Measurements from ENCODE around the gene RHOF. TPM values are rescaled to one million over a fixed set of nuclear protein-coding genes. Genes with fewer than 3 reads are reported as not detected.
A peak's percentile ranks its signal among the peaks of the same experiment; 100 is the strongest.

RHOF gene
- total RNA-seq, 4 donors from 2014 or later = 3.2 to 20.4 (median 6.2) TPM

DNA sequence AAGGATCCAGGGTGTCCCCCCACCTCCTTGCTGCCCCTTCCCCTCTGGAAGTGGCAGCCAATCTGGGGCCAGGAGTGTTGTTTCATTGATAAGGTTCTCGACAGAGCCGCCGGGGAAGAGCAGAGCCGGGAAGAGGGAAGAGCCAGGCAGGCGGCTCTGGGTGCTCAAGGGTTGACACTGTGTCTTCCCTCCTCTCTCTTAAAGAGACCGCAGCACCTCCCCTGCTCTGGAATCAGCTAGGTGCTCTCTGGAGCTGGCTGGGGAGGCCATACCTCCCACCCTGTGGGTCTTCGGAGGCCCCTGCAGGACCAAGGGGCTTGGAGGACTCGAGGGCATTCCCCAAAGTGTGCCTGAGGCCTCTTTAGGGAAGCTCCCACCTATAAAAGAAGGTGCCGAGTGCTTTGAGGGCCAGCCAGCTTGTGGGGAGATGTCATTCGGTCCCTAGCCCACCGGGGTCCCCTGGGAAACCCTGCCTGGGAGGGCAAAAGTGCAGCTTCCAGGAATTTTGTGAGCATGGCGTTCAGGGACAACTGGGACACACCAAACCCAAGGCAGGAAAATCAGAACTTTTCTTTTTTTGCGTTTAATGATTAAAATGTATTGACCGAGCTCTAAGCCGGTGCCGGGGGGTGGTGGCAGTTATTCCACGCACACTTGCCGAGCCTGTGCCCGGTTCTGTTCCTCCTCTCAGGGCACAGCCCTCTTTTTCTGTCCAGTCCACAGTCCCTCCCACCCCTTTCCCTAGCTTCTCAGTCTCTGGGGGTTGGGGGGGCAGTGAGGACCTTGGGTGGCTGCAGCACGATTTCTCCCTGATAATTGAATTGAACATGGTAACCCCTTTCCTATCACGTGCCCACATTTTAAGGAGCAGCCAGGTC, 13.3 kb upstream of the RHOF start:
- Histone ChIP-seq H3K36me3 (peaks cover 14 to 61% (median 14%) of the 10 kb centered on the region in 3 donors), H3K27me3 (no peaks in the 10 kb centered on the region), H3K4me1 (peaks cover 35 to 65% (median 40%) of the 10 kb centered on the region in 3 donors), H3K27ac (peak overlapping the region; percentile 53 to 100 (median 100)), H3K4me3 (peak overlapping the region; percentile 75 to 91 (median 86)), H3K9me3 (no peaks in the 10 kb centered on the region)
- intact Hi-C loops (cut with DNase I) = no loop called here
- WGBS, 2 donors = 41% methylated on average over 15 to 16 of the region's 21 CpGs
- DNase-seq = no peak
- TF ChIP-seq POLR2A (IDR thresholded peaks at IDR 0.05) (no peak), CTCF (IDR thresholded peaks at IDR 0.05) (no peak)

DNA sequence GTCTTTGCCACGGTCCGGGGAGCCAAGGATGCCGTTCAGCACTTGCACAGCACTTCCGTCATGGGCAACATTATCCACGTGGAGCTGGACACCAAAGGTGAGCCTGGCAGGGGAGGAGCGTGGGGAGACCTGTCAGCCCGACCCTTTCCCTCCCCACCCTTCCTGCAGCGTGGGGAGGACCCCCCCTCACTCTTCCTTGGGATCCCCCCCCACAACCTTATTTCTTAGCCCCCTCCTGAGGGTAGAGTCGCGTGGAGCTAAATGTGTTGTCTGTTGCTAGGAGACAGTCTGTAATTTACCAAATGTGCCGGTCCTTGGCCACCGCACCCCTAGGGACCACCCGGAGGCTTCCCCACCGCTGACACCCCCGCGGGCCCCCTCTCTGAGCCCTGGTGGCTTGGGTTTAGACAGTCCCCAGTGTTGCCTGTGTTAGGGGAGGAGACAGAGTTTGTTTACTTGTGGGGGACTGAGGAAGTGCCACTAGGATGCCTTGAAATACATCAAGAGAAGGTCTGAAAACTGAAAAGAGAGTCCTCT, 12.6 kb upstream of the RHOF start:
- Histone ChIP-seq H3K9me3 (no peaks in the 10 kb centered on the region), H3K27me3 (no peaks in the 10 kb centered on the region), H3K4me3 (peak overlapping the region; percentile 75 to 91 (median 86)), H3K36me3 (peaks cover 14 to 54% (median 14%) of the 10 kb centered on the region in 3 donors), H3K4me1 (peaks cover 27 to 65% (median 33%) of the 10 kb centered on the region in 3 donors), H3K27ac (peak overlapping the region; percentile 53 to 100 (median 100))
- intact Hi-C loops (cut with DNase I) = no loop called here
- TF ChIP-seq CTCF (IDR thresholded peaks at IDR 0.05) (no peak), POLR2A (IDR thresholded peaks at IDR 0.05) (no peak)
- no peak for DNase-seq
- 0 to 22% methylated on average over 4 to 8 of the region's 16 CpGs for WGBS, 2 donors

- intact Hi-C loops (cut with DNase I) = no loop called here
- 0 to 2% methylated on average over 14 to 38 of the region's 45 CpGs for WGBS, 2 donors
Measured at GRCh38 chr12:121805171-121806008, 11.9 kb upstream of the RHOF start.

GRCh38 chr12:121804417-121805111, 11.1 kb upstream of the RHOF start:
- peaks cover 19 to 53% (median 21%) of the 10 kb centered on the region in 3 donors for H3K4me1 ChIP-seq
- 0% methylated on average over 1 of the region's 63 CpGs; no CpG with 5 or more reads in 1 of the 2 donors for WGBS, 2 donors
- DNase-seq = no peak

More at GRCh38 chr12:121805171-121806008, 11.9 kb upstream of the RHOF start:
- Histone ChIP-seq H3K4me3 (peak overlapping the region; percentile 75 to 91 (median 86)), H3K9me3 (no peaks in the 10 kb centered on the region), H3K27ac (peak overlapping the region; percentile 100), H3K36me3 (peaks cover 8 to 47% (median 9%) of the 10 kb centered on the region in 3 donors), H3K4me1 (peaks cover 21 to 61% (median 26%) of the 10 kb centered on the region in 3 donors), H3K27me3 (no peaks in the 10 kb centered on the region)
- DNase-seq = no peak
- no peak for TF ChIP-seq POLR2A (IDR thresholded peaks at IDR 0.05)
- TF ChIP-seq CTCF (IDR thresholded peaks at IDR 0.05) = no peak

More at GRCh38 chr12:121804417-121805111, 11.1 kb upstream of the RHOF start:
- Histone ChIP-seq H3K36me3 (peaks cover under 1 to 39% (median under 1%) of the 10 kb centered on the region in 3 donors), H3K27ac (peak overlapping the region; percentile 100), H3K27me3 (no peaks in the 10 kb centered on the region), H3K9me3 (no peaks in the 10 kb centered on the region), H3K4me3 (peak overlapping the region; percentile 75 to 91 (median 86))
- TF ChIP-seq CTCF (IDR thresholded peaks at IDR 0.05) (peak in 1 of 6 experiments; percentile 4), POLR2A (IDR thresholded peaks at IDR 0.05) (no peak)
- intact Hi-C loops (cut with DNase I) = no loop called here

Data from esophagus squamous epithelium (tissue), 5 donors.